Panc1 (cell line): ENCODE results near the gene RPP38.

Source experiments
- CTCF ChIP-seq: fragments of 450-650 bp; IDR thresholded peaks from 2 replicates; pipeline ENCODE4 v1.5.1; 2017; ENCODE audit warnings: mild to moderate bottlenecking
- POLR2AphosphoS5 ChIP-seq: IDR thresholded peaks from 2 replicates; pipeline ENCODE4 v1.6.1; 2012; ENCODE audit warnings: mild to moderate bottlenecking, low read depth, low read length, moderate library complexity
- SIN3A ChIP-seq: IDR thresholded peaks from 2 replicates; pipeline ENCODE4 v1.6.1; 2012; ENCODE audit warnings: low read depth, mild to moderate bottlenecking, low read length, moderate library complexity, borderline replicate concordance; ENCODE audit not compliant: insufficient read depth
- TCF7L2 ChIP-seq: IDR thresholded peaks from 2 replicates; pipeline ENCODE4 v1.6.1; 2011; ENCODE audit warnings: mild to moderate bottlenecking, low read depth, low read length, inconsistent platforms
- TF ChIP-seq, protein P1 (sequence below), 2 experiments: IDR thresholded peaks; 2 replicates each; pipeline ENCODE4 v1.6.1; 2011 to 2012; ENCODE audit warnings: low read depth in 2 of 2, control low read depth in 1 of 2, low read length in 1 of 2, mild to moderate bottlenecking in 1 of 2, moderate library complexity in 1 of 2; ENCODE audit not compliant: insufficient read depth in 1 of 2

DNA sequence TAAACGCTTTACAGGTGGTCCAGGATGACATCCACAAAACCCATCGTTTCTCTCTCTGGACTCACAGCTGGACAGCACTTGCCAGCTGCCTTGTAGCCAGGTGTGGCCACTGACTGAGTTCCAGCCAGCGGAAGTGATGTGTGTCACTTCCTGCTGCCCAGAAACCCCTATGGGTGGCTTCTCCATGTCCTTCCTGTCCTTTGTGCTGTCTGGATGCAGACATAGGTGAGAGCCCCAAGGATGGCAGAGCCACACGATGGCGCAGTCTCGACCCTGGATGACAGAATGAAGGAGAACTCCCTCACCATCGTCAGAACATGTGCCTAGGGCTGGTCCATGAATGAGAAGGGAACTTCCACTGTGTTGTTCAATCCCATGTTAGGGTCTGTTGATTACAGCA is 49.2 kb downstream of the RPP38 start:
- no peak for TF ChIP-seq POLR2AphosphoS5
- no peak for TF ChIP-seq CTCF
- TF ChIP-seq, protein P1, sequence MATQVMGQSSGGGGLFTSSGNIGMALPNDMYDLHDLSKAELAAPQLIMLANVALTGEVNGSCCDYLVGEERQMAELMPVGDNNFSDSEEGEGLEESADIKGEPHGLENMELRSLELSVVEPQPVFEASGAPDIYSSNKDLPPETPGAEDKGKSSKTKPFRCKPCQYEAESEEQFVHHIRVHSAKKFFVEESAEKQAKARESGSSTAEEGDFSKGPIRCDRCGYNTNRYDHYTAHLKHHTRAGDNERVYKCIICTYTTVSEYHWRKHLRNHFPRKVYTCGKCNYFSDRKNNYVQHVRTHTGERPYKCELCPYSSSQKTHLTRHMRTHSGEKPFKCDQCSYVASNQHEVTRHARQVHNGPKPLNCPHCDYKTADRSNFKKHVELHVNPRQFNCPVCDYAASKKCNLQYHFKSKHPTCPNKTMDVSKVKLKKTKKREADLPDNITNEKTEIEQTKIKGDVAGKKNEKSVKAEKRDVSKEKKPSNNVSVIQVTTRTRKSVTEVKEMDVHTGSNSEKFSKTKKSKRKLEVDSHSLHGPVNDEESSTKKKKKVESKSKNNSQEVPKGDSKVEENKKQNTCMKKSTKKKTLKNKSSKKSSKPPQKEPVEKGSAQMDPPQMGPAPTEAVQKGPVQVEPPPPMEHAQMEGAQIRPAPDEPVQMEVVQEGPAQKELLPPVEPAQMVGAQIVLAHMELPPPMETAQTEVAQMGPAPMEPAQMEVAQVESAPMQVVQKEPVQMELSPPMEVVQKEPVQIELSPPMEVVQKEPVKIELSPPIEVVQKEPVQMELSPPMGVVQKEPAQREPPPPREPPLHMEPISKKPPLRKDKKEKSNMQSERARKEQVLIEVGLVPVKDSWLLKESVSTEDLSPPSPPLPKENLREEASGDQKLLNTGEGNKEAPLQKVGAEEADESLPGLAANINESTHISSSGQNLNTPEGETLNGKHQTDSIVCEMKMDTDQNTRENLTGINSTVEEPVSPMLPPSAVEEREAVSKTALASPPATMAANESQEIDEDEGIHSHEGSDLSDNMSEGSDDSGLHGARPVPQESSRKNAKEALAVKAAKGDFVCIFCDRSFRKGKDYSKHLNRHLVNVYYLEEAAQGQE (IDR thresholded peaks at IDR 0.05; ENCODE audit: insufficient read depth in 1 of 2, low read depth in 2 of 2, low read length in 1 of 2): no peak
- no peak for TF ChIP-seq SIN3A
- no peak for TF ChIP-seq TCF7L2
